Measurements from ENCODE around the gene NXPE3. TPM values are rescaled to one million over a fixed set of nuclear protein-coding genes. Genes with fewer than 3 reads are reported as not detected.

Gene NXPE3
- total and polyA plus RNA-seq, 12 donors, result 7.6 to 50.3 (median 33.8) TPM

DNA sequence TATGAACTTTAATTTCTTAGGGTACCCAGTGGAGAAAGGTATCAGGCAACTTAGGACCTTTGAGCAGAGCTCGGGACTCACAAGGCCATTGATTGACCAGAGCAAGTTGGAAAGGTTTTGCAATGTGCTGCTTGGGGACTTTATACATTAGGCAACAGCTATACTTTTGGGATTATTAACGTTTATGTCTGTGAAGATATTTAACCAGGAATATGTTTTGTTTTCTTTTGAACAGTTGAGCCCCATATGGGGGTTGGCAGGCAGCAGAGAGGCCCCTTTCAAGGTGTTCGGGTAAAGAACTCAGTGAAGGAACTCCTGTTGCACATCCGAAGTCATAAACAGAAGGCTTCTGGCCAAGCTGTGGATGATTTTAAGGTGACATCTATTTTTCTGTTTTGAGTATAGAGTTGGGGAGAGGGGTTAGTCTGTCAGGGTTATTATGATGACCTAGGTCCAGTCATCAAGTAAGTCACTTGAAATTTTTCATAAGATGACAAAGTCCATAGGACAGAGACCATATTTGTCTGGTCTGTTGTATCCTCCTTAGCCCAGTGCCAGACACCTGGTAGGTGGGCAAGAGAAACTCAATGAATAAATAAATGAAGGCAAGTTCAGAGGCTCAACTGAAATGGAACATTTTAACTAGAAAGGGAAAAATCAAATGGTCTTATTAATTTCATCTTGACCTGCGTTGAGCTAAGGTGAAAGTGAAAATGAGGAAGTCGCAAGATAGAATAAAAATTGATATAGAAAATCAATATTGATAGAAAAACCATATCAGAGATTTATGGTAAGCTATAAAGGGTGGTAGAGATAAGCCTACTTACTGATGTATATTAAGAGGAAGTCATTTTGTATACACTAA, 73.1 kb downstream of the NXPE3 start:
- Histone ChIP-seq H3K27ac (peak overlapping the region in 5 of 10 donors; percentile 98 to 100 (median 99)), H3K36me3 (peaks cover 0 to 56% (median 52%) of the 10 kb centered on the region in 9 donors), H3K4me3 (peak overlapping the region in 9 of 10 donors; percentile 58 to 95 (median 89)), H3K9me3 (no peaks in the 10 kb centered on the region), H3K27me3 (no peaks in the 10 kb centered on the region), H3K4me1 (peaks cover 0 to 59% (median 14%) of the 10 kb centered on the region in 9 donors)
- WGBS, 2 donors, result 76 to 79% methylated on average over 6 of the region's 6 CpGs
- ATAC-seq (no peak), DNase-seq (no peak)
- TF ChIP-seq, protein P1, sequence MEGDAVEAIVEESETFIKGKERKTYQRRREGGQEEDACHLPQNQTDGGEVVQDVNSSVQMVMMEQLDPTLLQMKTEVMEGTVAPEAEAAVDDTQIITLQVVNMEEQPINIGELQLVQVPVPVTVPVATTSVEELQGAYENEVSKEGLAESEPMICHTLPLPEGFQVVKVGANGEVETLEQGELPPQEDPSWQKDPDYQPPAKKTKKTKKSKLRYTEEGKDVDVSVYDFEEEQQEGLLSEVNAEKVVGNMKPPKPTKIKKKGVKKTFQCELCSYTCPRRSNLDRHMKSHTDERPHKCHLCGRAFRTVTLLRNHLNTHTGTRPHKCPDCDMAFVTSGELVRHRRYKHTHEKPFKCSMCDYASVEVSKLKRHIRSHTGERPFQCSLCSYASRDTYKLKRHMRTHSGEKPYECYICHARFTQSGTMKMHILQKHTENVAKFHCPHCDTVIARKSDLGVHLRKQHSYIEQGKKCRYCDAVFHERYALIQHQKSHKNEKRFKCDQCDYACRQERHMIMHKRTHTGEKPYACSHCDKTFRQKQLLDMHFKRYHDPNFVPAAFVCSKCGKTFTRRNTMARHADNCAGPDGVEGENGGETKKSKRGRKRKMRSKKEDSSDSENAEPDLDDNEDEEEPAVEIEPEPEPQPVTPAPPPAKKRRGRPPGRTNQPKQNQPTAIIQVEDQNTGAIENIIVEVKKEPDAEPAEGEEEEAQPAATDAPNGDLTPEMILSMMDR (IDR thresholded peaks at IDR 0.05), result no peak
- intact Hi-C loops (cut with DNase I), result loop anchor here in 3 of 10 donors (5.0 kb wide), 1 partner anchor 40 kb away; no protein-coding TSS in a partner anchor

DNA sequence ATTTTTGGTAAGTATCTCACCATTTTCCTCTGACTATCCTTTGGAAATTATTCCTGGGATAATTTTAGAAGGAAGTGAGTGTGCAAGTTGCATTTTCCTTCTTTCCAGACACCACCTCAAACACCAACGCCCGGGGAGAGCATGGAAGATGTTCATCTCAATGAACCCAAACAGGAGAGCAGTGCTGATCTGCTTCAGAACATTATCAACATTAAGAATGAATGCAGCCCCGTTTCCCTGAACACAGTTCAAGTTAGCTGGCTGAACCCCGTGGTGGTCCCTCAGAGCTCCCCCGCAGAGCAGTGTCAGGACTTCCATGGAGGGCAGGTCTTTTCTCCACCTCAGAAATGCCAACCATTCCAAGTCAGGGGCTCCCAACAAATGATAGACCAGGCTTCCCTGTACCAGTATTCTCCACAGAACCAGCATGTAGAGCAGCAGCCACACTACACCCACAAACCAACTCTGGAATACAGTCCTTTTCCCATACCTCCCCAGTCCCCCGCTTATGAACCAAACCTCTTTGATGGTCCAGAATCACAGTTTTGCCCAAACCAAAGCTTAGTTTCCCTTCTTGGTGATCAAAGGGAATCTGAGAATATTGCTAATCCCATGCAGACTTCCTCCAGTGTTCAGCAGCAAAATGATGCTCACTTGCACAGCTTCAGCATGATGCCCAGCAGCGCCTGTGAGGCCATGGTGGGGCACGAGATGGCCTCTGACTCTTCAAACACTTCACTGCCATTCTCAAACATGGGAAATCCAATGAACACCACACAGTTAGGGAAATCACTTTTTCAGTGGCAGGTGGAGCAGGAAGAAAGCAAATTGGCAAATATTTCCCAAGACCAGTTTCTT, 74.2 kb downstream of the NXPE3 start:
- H3K4me1 ChIP-seq, result peaks cover 0 to 63% (median 14%) of the 10 kb centered on the region in 9 donors
- no peak for DNase-seq
- H3K9me3 ChIP-seq, result no peaks in the 10 kb centered on the region
- no peak for ATAC-seq
- H3K36me3 ChIP-seq, result peaks cover 0 to 67% (median 63%) of the 10 kb centered on the region in 9 donors
- TF ChIP-seq, protein P1 (IDR thresholded peaks at IDR 0.05), result no peak
- peak overlapping the region in 4 of 10 donors; percentile 58 to 95 (median 85) for H3K4me3 ChIP-seq
- H3K27me3 ChIP-seq, result no peaks in the 10 kb centered on the region
- intact Hi-C loops (cut with DNase I), result loop anchor here in 3 of 10 donors (5.0 kb wide), 1 partner anchor 41 kb away; no protein-coding TSS in a partner anchor
- 92 to 94% methylated on average over 8 of the region's 8 CpGs for WGBS, 2 donors
- H3K27ac ChIP-seq, result no peak overlapping the region

DNA sequence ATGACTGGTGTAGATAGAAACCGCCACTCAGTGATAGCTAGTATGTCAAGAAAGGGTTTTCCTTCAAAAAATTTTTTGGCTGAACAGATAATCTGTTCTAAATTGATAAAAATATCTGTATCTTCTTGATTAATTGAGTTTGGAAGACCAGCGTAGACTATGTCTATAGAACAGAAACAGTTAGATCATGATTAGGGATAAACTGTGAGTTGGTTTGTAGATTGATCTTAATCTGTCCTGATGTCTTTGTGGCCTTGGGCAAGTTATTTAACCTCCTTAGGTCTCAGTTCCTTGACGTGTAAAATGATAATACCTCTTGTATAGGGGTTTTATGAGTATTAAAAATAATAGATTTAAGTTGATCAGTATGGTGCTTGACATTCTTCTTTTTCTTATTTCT, 75.0 kb downstream of the NXPE3 start:
- ATAC-seq (no peak), DNase-seq (no peak)
- Histone ChIP-seq H3K27ac (no peak overlapping the region), H3K4me3 (peak overlapping the region in 1 of 10 donors; percentile 2), H3K27me3 (no peaks in the 10 kb centered on the region), H3K4me1 (peaks cover 0 to 56% (median 14%) of the 10 kb centered on the region in 9 donors), H3K36me3 (peaks cover 0 to 75% (median 71%) of the 10 kb centered on the region in 9 donors), H3K9me3 (no peaks in the 10 kb centered on the region)
- intact Hi-C loops (cut with DNase I), result loop anchor here in 3 of 10 donors (5.0 kb wide), 1 partner anchor 42 kb away; no protein-coding TSS in a partner anchor
- WGBS, 2 donors, result 95 to 96% methylated on average over 3 of the region's 3 CpGs
- TF ChIP-seq, protein P1 (IDR thresholded peaks at IDR 0.05), result no peak

All from heart right ventricle (tissue), 16 donors.